K562 (cell line): ENCODE results near the gene THSD8. TPM values are rescaled to one million over a fixed set of nuclear protein-coding genes. Genes with fewer than 3 reads are reported as not detected.

Experiments
- AFF1 ChIP-seq, 2 experiments: fragments of 450-650 bp; IDR thresholded peaks; 2 replicates each; pipeline ENCODE4 v1.6.1; 2018; ENCODE audit warnings: mild to moderate bottlenecking in 2 of 2, low read depth in 1 of 2; ENCODE audit not compliant: partially characterized antibody in 2 of 2
- CREB3L1 ChIP-seq: fragments of 450-650 bp; IDR thresholded peaks from 2 replicates; pipeline ENCODE4 v1.6.1; 2014; ENCODE audit warnings: low read depth, mild to moderate bottlenecking, moderate library complexity, borderline replicate concordance
- ETV1 ChIP-seq: fragments of 450-650 bp; conservative IDR thresholded peaks from 2 replicates; pipeline ENCODE4 v1.6.1; 2016; ENCODE audit warnings: missing genetic modification characterization, control low read depth, low read depth, missing compliant biosample characterization
- GABPA ChIP-seq: fragments of 200-800 bp; sonication (Bioruptor generic); conservative IDR thresholded peaks from 2 replicates; pipeline ENCODE4 v1.6.1; 2016; ENCODE audit warnings: low read depth, missing genetic modification characterization, missing compliant biosample characterization
- MEF2A ChIP-seq: IDR thresholded peaks from 2 replicates; pipeline ENCODE4 v1.6.1; 2011; ENCODE audit warnings: low read depth, mild to moderate bottlenecking, low read length, moderate library complexity; ENCODE audit not compliant: control insufficient read depth
- NRF1 ChIP-seq, 2 experiments: fragments of 450-650 bp; IDR thresholded peaks in 1 of 2; conservative IDR thresholded peaks in 1 of 2; 2 replicates each; pipeline ENCODE4 v1.6.1; 2014; ENCODE audit warnings: mild to moderate bottlenecking in 2 of 2
- RUNX1 ChIP-seq: sonication (generic); IDR thresholded peaks from 2 replicates; pipeline ENCODE4 v1.6.1; 2016; ENCODE audit warnings: antibody characterized with exemption, low read depth
- polyA plus RNA-seq, 8 experiments: library from polyadenylated mRNA; depleted of rRNA in 4 of 8; stranded (reverse) in 5 of 8; unstranded in 3 of 8; fragments of >200 nt; fragmentation: Nextera tagmentation in 2 of 8; fragmentation: Illumina TruSeq in 1 of 8; extraction: Ambion mirVana in 2 of 8; extraction: Trizol in 1 of 8; gene quantifications; 2 replicates each; pipeline versions ENCODE4 v1.2.1 to v1.2.3, GENCODE V29; 2011 to 2014; ENCODE audit warnings: inconsistent platforms in 1 of 8, missing spikeins in 1 of 8
- total RNA-seq, 7 experiments: library from RNA; depleted of rRNA in 6 of 7; stranded (reverse); fragments of >200 nt in 6 of 7; fragmentation: Illumina TruSeq in 2 of 7; extraction: Trizol in 2 of 7; gene quantifications; 2 replicates each; pipeline versions ENCODE4 v1.2.1 to v1.2.3, GENCODE V29; 2011 to 2021; ENCODE audit warnings: low replicate concordance in 1 of 7

Gene THSD8
- total and polyA plus RNA-seq, 9 of the 15 experiments (the other 6 are each of a cell fraction or from before 2014, with no cell fraction given): 8.4 to 42.4 (median 19.9) TPM; not detected in 2

GRCh38 chr19:12792051-12792852 is 9.6 kb upstream of the THSD8 start (continued):
- TF ChIP-seq CREB3L1 (peak; percentile 21; the same call in 1 of the 2 replicates), MEF2A (no peak), ETV1 (peak; percentile 51; the same call in 1 of the 2 replicates), RUNX1 (peak; percentile 59; the same call in 1 of the 2 replicates), AFF1 (IDR thresholded peaks at IDR 0.05; ENCODE audit: low read depth in 1 of 2, partially characterized antibody in 2 of 2) (no peak), GABPA (tag) (peak; percentile 85), NRF1 (conservative IDR thresholded peaks at IDR 0.05 in 1 of 2, IDR thresholded peaks at IDR 0.05 in 1 of 2) (peak; percentile 56 to 68)
- TF ChIP-seq, all 486 proteins: peak for 118
